Transverse colon (tissue), 4 donors: ENCODE measurements around the gene HIPK3. TPM values are rescaled to one million over a fixed set of nuclear protein-coding genes. Genes with fewer than 3 reads are reported as not detected.

ENCODE experiments used
- DNase-seq: peaks from one replicate; pipeline ENCODE4 v3.0.0-alpha.2; 2019
- H3K27ac ChIP-seq, 4 donors: fragments of 200-600 bp; sonication (generic); 2 replicates each; pipeline ENCODE4 v1.5.1; 2016 to 2018; ENCODE audit warnings: inconsistent platforms in 4 of 4
- H3K27me3 ChIP-seq: fragments of 200-600 bp; sonication (generic); 2 replicates; pipeline ENCODE4 v1.5.1; 2017; ENCODE audit warnings: inconsistent platforms
- H3K36me3 ChIP-seq, 4 donors: fragments of 200-600 bp; sonication (generic); 2 replicates each; pipeline ENCODE4 v1.5.1; 2017 to 2019; ENCODE audit warnings: inconsistent platforms in 4 of 4
- H3K4me1 ChIP-seq, 4 donors: fragments of 200-600 bp; sonication (generic); 2 replicates each; pipeline ENCODE4 v1.5.1; 2017 to 2020; ENCODE audit warnings: inconsistent platforms in 4 of 4
- H3K4me3 ChIP-seq, 4 donors: fragments of 200-600 bp; sonication (generic); 1 replicate in 1 of 4; 2 replicates in 3 of 4; pipeline versions ENCODE4 v1.5.1 to v1.6.1; 2017 to 2019; ENCODE audit warnings: inconsistent platforms in 4 of 4
- H3K9me3 ChIP-seq, 2 donors: fragments of 200-600 bp; sonication (generic); 2 replicates each; pipeline ENCODE4 v1.5.1; 2017 to 2019; ENCODE audit warnings: inconsistent platforms in 2 of 2
- CTCF ChIP-seq, 5 experiments: fragments of 200-600 bp in 3 of 5; fragments of 450-650 bp in 2 of 5; sonication (generic) in 3 of 5; IDR thresholded peaks; 1 replicate in 2 of 5; 2 replicates in 3 of 5; pipeline ENCODE4 v1.5.1; 2016 to 2017; ENCODE audit warnings: antibody characterized with exemption in 5 of 5, inconsistent platforms in 3 of 5, mild to moderate bottlenecking in 2 of 5, moderate library complexity in 1 of 5
- EP300 ChIP-seq: sonication (generic); formaldehyde crosslinking; IDR thresholded peaks from one replicate; pipeline ENCODE4 v1.6.1; 2017; ENCODE audit warnings: antibody characterized with exemption, low read depth
- POLR2A ChIP-seq: fragments of 450-650 bp; IDR thresholded peaks from one replicate; pipeline ENCODE4 v1.6.1; 2016; ENCODE audit warnings: antibody characterized with exemption, mild to moderate bottlenecking, moderate library complexity
- POLR2AphosphoS5 ChIP-seq, 3 donors: sonication (generic); formaldehyde crosslinking; IDR thresholded peaks; one replicate each; pipeline ENCODE4 v1.6.1; 2016; ENCODE audit warnings: antibody characterized with exemption in 3 of 3
- WGBS, 2 donors: methylation state at CpG; one replicate each; pipeline ENCODE4 v1.1.5; 2018; ENCODE audit warnings: low coverage in 1 of 2; 5-methylcytosine and 5-hydroxymethylcytosine counted together
- in situ Hi-C, 4 donors: fragments of 200-750 bp; cut with MboI; loops; one replicate each; pipeline versions ENCODE4 v1.15.0 to v1.15.1; 2017; ENCODE audit warnings: low sequenced_read_pairs in 3 of 4, low pct_ligation_motif_present in 1 of 4, low pct_unique_long_range_greater_than_20kb in 1 of 4
- intact Hi-C: fragments of 100-400 bp; cut with DNase I; formaldehyde crosslinking; loops from one replicate; pipeline ENCODE4 v1.15.1; 2023; ENCODE audit warnings: low total_unique reads
- total RNA-seq, 4 donors: library from RNA; depleted of rRNA; stranded (reverse); fragments of >200 nt; gene quantifications; one replicate each; pipeline ENCODE4 v1.1.0, GENCODE V29; 2016

The HIPK3 gene
- total RNA-seq, 4 donors from 2014 or later = 67.0 to 121 (median 86.8) TPM

GRCh38 chr11:33375688-33376311 lies 118.6 kb downstream of the HIPK3 start, which contains the start of gene KIAA1549L:
TSS of gene KIAA1549L (plus strand) at chr11:33376108.
- no peak for DNase-seq
- in situ Hi-C loops (no loop called here), intact Hi-C loops (no loop called here)
- TF ChIP-seq POLR2A = no peak
- no peak for TF ChIP-seq CTCF (IDR thresholded peaks at IDR 0.05)
- no peak for TF ChIP-seq EP300
- TF ChIP-seq POLR2AphosphoS5 (IDR thresholded peaks at IDR 0.05) = no peak
- 9% methylated on average over 34 of the region's 70 CpGs; no CpG with 5 or more reads in 1 of the 2 donors for WGBS, 2 donors
- Histone ChIP-seq H3K36me3 (no peaks in the 10 kb centered on the region), H3K27ac (no peak within 1 kb of the TSS), H3K4me1 (peaks cover 0 to 8% (median 5%) of the 10 kb centered on the region in 4 donors), H3K27me3 (peaks cover 75% of the 10 kb centered on the region), H3K9me3 (no peaks in the 10 kb centered on the region), H3K4me3 (peak within 1 kb of the TSS in 3 of 4 donors; percentile 29 to 58 (median 29))

- Histone ChIP-seq H3K4me3 (peak overlapping the region in 3 of 4 donors; percentile 29 to 58 (median 29)), H3K27me3 (peaks cover 79% of the 10 kb centered on the region), H3K27ac (no peak overlapping the region), H3K36me3 (no peaks in the 10 kb centered on the region), H3K9me3 (no peaks in the 10 kb centered on the region), H3K4me1 (peaks cover 0 to 8% (median 5%) of the 10 kb centered on the region in 4 donors)
- intact Hi-C loops (no loop called here), in situ Hi-C loops (no loop called here)
- no peak for TF ChIP-seq POLR2AphosphoS5 (IDR thresholded peaks at IDR 0.05)
- no peak for TF ChIP-seq EP300
- TF ChIP-seq CTCF (IDR thresholded peaks at IDR 0.05) = no peak
- no peak for TF ChIP-seq POLR2A
- WGBS, 2 donors = 7 to 59% methylated on average over 5 to 69 of the region's 106 CpGs
- no peak for DNase-seq
These were observed 119.4 kb downstream of the HIPK3 start for GRCh38 chr11:33376331-33377310.

- in situ Hi-C loops (no loop called here), intact Hi-C loops (no loop called here)
- Histone ChIP-seq H3K4me3 (no peak overlapping the region), H3K27ac (no peak overlapping the region), H3K36me3 (no peaks in the 10 kb centered on the region), H3K9me3 (no peaks in the 10 kb centered on the region), H3K27me3 (peaks cover 75% of the 10 kb centered on the region), H3K4me1 (peaks cover 0 to 8% (median 5%) of the 10 kb centered on the region in 4 donors)
- no peak for DNase-seq
- TF ChIP-seq POLR2A = no peak
- TF ChIP-seq POLR2AphosphoS5 (IDR thresholded peaks at IDR 0.05) = no peak
- no peak for TF ChIP-seq CTCF (IDR thresholded peaks at IDR 0.05)
- TF ChIP-seq EP300 = no peak
- WGBS, 2 donors = 37 to 53% methylated on average over 10 of the region's 10 CpGs
These were observed 120.5 kb downstream of the HIPK3 start for GRCh38 chr11:33377412-33378370.
